HG03139 (cell line): ENCODE results near the gene ABHD1.

Experiments
- ATAC-seq: cut with Tn5 transposase; IDR thresholded peaks from one replicate; pipeline ENCODE4 v1.9.1; 2021; ENCODE audit not compliant: unreplicated experiment

The ABHD1 gene

GRCh38 chr2:27086724-27087593 is 36.7 kb upstream of the ABHD1 start, which contains the start of gene KHK:
Gene KHK (plus strand): TSS chr2:27086772. CDS start chr2:27087260, 488 bp downstream.
- no peak for ATAC-seq

- ATAC-seq, result no peak
Measured at GRCh38 chr2:27087823-27088410, 35.7 kb upstream of the ABHD1 start.

GRCh38 chr2:27088634-27089033 is 35.0 kb upstream of the ABHD1 start:
- no peak for ATAC-seq

- no peak for ATAC-seq
Measured at GRCh38 chr2:27089111-27089954, 34.3 kb upstream of the ABHD1 start.

GRCh38 chr2:27091746-27092695 is 31.6 kb upstream of the ABHD1 start:
- ATAC-seq, result no peak

GRCh38 chr2:27092696-27093429 is 30.8 kb upstream of the ABHD1 start:
- no peak for ATAC-seq

- no peak for ATAC-seq
Measured at GRCh38 chr2:27093430-27094352, 29.9 kb upstream of the ABHD1 start.

GRCh38 chr2:27094353-27094984 is 29.1 kb upstream of the ABHD1 start:
- no peak for ATAC-seq

GRCh38 chr2:27095427-27095744 is 28.2 kb upstream of the ABHD1 start:
- ATAC-seq, result no peak

- ATAC-seq, result no peak
Measured at GRCh38 chr2:27095745-27096651, 27.6 kb upstream of the ABHD1 start.

GRCh38 chr2:27096748-27097297 is 26.8 kb upstream of the ABHD1 start:
- ATAC-seq, result no peak

GRCh38 chr2:27097341-27097740 is 26.3 kb upstream of the ABHD1 start:
- ATAC-seq, result no peak

- ATAC-seq, result no peak
Measured at GRCh38 chr2:27099334-27099955, 24.2 kb upstream of the ABHD1 start.

- no peak for ATAC-seq
Measured at GRCh38 chr2:27100036-27100435, 23.6 kb upstream of the ABHD1 start.

GRCh38 chr2:27102329-27102728 is 21.3 kb upstream of the ABHD1 start:
- no peak for ATAC-seq

GRCh38 chr2:27105981-27106380 is 17.6 kb upstream of the ABHD1 start:
- ATAC-seq, result no peak

GRCh38 chr2:27108221-27108620 is 15.4 kb upstream of the ABHD1 start:
- ATAC-seq, result no peak
